Neural cell (in vitro differentiated cells): ENCODE measurements around the gene WDR81. TPM values are rescaled to one million over a fixed set of nuclear protein-coding genes. Genes with fewer than 3 reads are reported as not detected.

Experiments used
- H2AFZ ChIP-seq: fragments of 200-600, 300-800 bp; sonication (generic), shearing (Covaris generic); 2 replicates; pipeline ENCODE4 v1.6.0; 2014; ENCODE audit warnings: low read depth, mild to moderate bottlenecking, antibody characterized with exemption, low read length, moderate library complexity
- H3F3A ChIP-seq: fragments of 200-600 bp; shearing (Covaris generic); 2 replicates; pipeline ENCODE4 v1.6.1; 2016; ENCODE audit warnings: mild to moderate bottlenecking, moderate library complexity, mixed read lengths, antibody characterized with exemption, low read length; ENCODE audit not compliant: insufficient read depth, poor library complexity, severe bottlenecking
- H3K27ac ChIP-seq: fragments of 200-600, 300-800 bp; sonication (generic), shearing (Covaris generic); 2 replicates; pipeline ENCODE4 v1.5.1; 2014; ENCODE audit warnings: mild to moderate bottlenecking, low read length, moderate library complexity
- H3K27me3 ChIP-seq: fragments of 300-800, 200-600 bp; sonication (generic), shearing (Covaris generic); 2 replicates; pipeline ENCODE4 v1.6.0; 2014; ENCODE audit warnings: mild to moderate bottlenecking, low read depth, low read length, moderate library complexity; ENCODE audit not compliant: insufficient read depth
- H3K36me3 ChIP-seq: fragments of 300-800, 200-600 bp; sonication (generic), shearing (Covaris generic); 2 replicates; pipeline ENCODE4 v1.5.1; 2014; ENCODE audit warnings: mild to moderate bottlenecking, antibody characterized with exemption, low read length, moderate library complexity; ENCODE audit not compliant: insufficient read depth
- H3K4me2 ChIP-seq: fragments of 300-800, 200-600 bp; sonication (generic), shearing (Covaris generic); 2 replicates; pipeline ENCODE4 v1.6.0; 2014; ENCODE audit warnings: mild to moderate bottlenecking, low read length
- H3K4me3 ChIP-seq: fragments of 300-800, 200-600 bp; sonication (generic), shearing (Covaris generic); 2 replicates; pipeline ENCODE4 v1.5.1; 2014; ENCODE audit warnings: mild to moderate bottlenecking, low read length, moderate library complexity
- H3K79me2 ChIP-seq: fragments of 200-600 bp; shearing (Covaris generic); replicated peaks from 2 replicates; pipeline ENCODE4 v1.6.0; 2014; ENCODE audit warnings: mild to moderate bottlenecking, low read length, moderate library complexity; ENCODE audit not compliant: insufficient read depth
- H3K9ac ChIP-seq: fragments of 300-800, 200-600 bp; sonication (generic), shearing (Covaris generic); 2 replicates; pipeline ENCODE4 v1.6.1; 2016; ENCODE audit warnings: mild to moderate bottlenecking, low read length, mixed read lengths
- H3K9me2 ChIP-seq: fragments of 200-600 bp; shearing (Covaris generic); 2 replicates; pipeline ENCODE4 v1.6.1; 2016; ENCODE audit warnings: mild to moderate bottlenecking, low read length, mixed read lengths; ENCODE audit not compliant: insufficient read depth
- H3K9me3 ChIP-seq: fragments of 200-600, 300-800 bp; sonication (generic), shearing (Covaris generic); 2 replicates; pipeline ENCODE4 v1.6.1; 2016; ENCODE audit warnings: mild to moderate bottlenecking, mixed run types, low read length, moderate library complexity, mixed read lengths
- H4K20me1 ChIP-seq: fragments of 200-600 bp; shearing (Covaris generic); 2 replicates; pipeline ENCODE4 v1.6.1; 2016; ENCODE audit warnings: mild to moderate bottlenecking, mixed run types; ENCODE audit not compliant: insufficient read depth
- EP300 ChIP-seq: fragments of 450-650 bp; conservative IDR thresholded peaks from 2 replicates; pipeline ENCODE4 v1.6.1; 2014; ENCODE audit warnings: antibody characterized with exemption, mild to moderate bottlenecking, moderate library complexity; ENCODE audit not compliant: poor library complexity, severe bottlenecking
- EZH2 ChIP-seq: fragments of 200-600, 300-800 bp; shearing (Covaris generic), sonication (generic); IDR thresholded peaks from 2 replicates; pipeline ENCODE4 v1.6.1; 2014; ENCODE audit warnings: antibody characterized with exemption, low read length, borderline replicate concordance, mild to moderate bottlenecking; ENCODE audit not compliant: insufficient read depth, poor library complexity, severe bottlenecking
- MXI1 ChIP-seq: fragments of 450-650 bp; conservative IDR thresholded peaks from 2 replicates; pipeline ENCODE4 v1.6.1; 2014; ENCODE audit warnings: antibody characterized with exemption, mild to moderate bottlenecking; ENCODE audit not compliant: poor library complexity, severe bottlenecking
- POLR2AphosphoS5 ChIP-seq: IDR thresholded peaks from 2 replicates; pipeline ENCODE4 v1.6.1; 2012
- RAD21 ChIP-seq: fragments of 450-650 bp; conservative IDR thresholded peaks from 2 replicates; pipeline ENCODE4 v1.6.1; 2014; ENCODE audit warnings: antibody characterized with exemption, mild to moderate bottlenecking, moderate library complexity
- REST ChIP-seq: IDR thresholded peaks from 2 replicates; pipeline ENCODE4 v1.6.1; 2012; ENCODE audit warnings: borderline replicate concordance
- SMC3 ChIP-seq: fragments of 450-650 bp; conservative IDR thresholded peaks from 2 replicates; pipeline ENCODE4 v1.6.1; 2014; ENCODE audit warnings: antibody characterized with exemption, mild to moderate bottlenecking, moderate library complexity; ENCODE audit not compliant: poor library complexity
- TAF1 ChIP-seq: IDR thresholded peaks from 2 replicates; pipeline ENCODE4 v1.6.1; 2012; ENCODE audit warnings: low read depth
- polyA plus RNA-seq: library from polyadenylated mRNA; depleted of rRNA; stranded (reverse); fragments of >200 nt; gene quantifications from 2 replicates; pipeline ENCODE4 v1.2.3, GENCODE V29; 2014
- TF ChIP-seq, protein P1 (sequence below): fragments of 450-650 bp; IDR thresholded peaks from 2 replicates; pipeline ENCODE4 v1.5.1; 2014; ENCODE audit warnings: antibody characterized with exemption, mild to moderate bottlenecking, moderate library complexity; ENCODE audit not compliant: poor library complexity, severe bottlenecking

The WDR81 gene
- polyA plus RNA-seq, 1 donor from 2014 or later: 5.4 TPM

GRCh38 chr17:1746975-1747543 lies 22.6 kb downstream of the WDR81 start:
- no peak overlapping the region for H3K4me3 ChIP-seq
- no peaks in the 10 kb centered on the region for H4K20me1 ChIP-seq
- TF ChIP-seq REST (no peak), TAF1 (no peak), EP300 (no peak), SMC3 (no peak), MXI1 (no peak)
- TF ChIP-seq, protein P1, sequence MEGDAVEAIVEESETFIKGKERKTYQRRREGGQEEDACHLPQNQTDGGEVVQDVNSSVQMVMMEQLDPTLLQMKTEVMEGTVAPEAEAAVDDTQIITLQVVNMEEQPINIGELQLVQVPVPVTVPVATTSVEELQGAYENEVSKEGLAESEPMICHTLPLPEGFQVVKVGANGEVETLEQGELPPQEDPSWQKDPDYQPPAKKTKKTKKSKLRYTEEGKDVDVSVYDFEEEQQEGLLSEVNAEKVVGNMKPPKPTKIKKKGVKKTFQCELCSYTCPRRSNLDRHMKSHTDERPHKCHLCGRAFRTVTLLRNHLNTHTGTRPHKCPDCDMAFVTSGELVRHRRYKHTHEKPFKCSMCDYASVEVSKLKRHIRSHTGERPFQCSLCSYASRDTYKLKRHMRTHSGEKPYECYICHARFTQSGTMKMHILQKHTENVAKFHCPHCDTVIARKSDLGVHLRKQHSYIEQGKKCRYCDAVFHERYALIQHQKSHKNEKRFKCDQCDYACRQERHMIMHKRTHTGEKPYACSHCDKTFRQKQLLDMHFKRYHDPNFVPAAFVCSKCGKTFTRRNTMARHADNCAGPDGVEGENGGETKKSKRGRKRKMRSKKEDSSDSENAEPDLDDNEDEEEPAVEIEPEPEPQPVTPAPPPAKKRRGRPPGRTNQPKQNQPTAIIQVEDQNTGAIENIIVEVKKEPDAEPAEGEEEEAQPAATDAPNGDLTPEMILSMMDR: no peak
- H3K4me2 ChIP-seq: no peak overlapping the region
- H3K27me3 ChIP-seq: no peaks in the 10 kb centered on the region
- H3K27ac ChIP-seq: no peak overlapping the region
- H3K36me3 ChIP-seq: no peaks in the 10 kb centered on the region
- H3K9me3 ChIP-seq: no peaks in the 10 kb centered on the region
- no peaks in the 10 kb centered on the region for H3F3A ChIP-seq
- H3K9me2 ChIP-seq: no peaks in the 10 kb centered on the region
- H3K79me2 ChIP-seq: no peaks in the 10 kb centered on the region
- no peak overlapping the region for H3K9ac ChIP-seq
- H2AFZ ChIP-seq: no peak overlapping the region

DNA sequence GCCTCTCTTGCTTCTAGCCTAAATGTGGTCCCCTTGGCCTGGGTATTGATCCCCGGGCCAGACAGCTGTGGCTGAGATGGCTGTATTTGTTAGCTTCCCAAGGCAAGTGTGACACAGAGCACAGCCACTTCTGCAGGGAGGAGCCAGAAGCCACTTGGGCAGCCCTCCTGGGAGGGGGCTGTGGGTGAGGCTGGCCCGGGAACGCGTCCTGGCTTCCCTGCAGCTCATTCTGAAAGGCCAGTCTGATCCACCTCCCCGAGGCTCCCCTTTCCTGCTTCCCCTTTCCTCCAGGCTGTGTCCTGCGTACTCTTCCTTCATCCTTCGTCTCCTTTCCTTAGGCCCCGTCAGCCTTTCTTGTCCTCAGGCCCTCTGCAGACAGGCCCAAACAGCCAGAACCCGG lies 26.1 kb downstream of the WDR81 start:
- Histone ChIP-seq H3K36me3 (no peaks in the 10 kb centered on the region), H3K4me3 (no peak overlapping the region)

More for the DNA sequence above, 26.1 kb downstream of the WDR81 start:
- no peaks in the 10 kb centered on the region for H3F3A ChIP-seq
- H3K27me3 ChIP-seq: no peaks in the 10 kb centered on the region
- no peaks in the 10 kb centered on the region for H4K20me1 ChIP-seq
- no peaks in the 10 kb centered on the region for H3K79me2 ChIP-seq
- H3K9me2 ChIP-seq: no peaks in the 10 kb centered on the region
- no peak overlapping the region for H3K9ac ChIP-seq
- H3K27ac ChIP-seq: no peak overlapping the region
- TF ChIP-seq SMC3: no peak
- no peak for TF ChIP-seq RAD21
- TF ChIP-seq REST: no peak
- TF ChIP-seq, protein P1: no peak
- TF ChIP-seq POLR2AphosphoS5: no peak
- no peak for TF ChIP-seq EP300
- TF ChIP-seq EZH2: no peak
- TF ChIP-seq MXI1: no peak
- no peak for TF ChIP-seq TAF1
- H3K9me3 ChIP-seq: no peaks in the 10 kb centered on the region
- H2AFZ ChIP-seq: no peak overlapping the region
- no peak overlapping the region for H3K4me2 ChIP-seq
